ENCODE data around the gene LRRFIP2.

- TF ChIP-seq, protein P1, sequence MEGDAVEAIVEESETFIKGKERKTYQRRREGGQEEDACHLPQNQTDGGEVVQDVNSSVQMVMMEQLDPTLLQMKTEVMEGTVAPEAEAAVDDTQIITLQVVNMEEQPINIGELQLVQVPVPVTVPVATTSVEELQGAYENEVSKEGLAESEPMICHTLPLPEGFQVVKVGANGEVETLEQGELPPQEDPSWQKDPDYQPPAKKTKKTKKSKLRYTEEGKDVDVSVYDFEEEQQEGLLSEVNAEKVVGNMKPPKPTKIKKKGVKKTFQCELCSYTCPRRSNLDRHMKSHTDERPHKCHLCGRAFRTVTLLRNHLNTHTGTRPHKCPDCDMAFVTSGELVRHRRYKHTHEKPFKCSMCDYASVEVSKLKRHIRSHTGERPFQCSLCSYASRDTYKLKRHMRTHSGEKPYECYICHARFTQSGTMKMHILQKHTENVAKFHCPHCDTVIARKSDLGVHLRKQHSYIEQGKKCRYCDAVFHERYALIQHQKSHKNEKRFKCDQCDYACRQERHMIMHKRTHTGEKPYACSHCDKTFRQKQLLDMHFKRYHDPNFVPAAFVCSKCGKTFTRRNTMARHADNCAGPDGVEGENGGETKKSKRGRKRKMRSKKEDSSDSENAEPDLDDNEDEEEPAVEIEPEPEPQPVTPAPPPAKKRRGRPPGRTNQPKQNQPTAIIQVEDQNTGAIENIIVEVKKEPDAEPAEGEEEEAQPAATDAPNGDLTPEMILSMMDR (IDR thresholded peaks at IDR 0.05), result no peak
- no peak for TF ChIP-seq EZH2 (IDR thresholded peaks at IDR 0.05; ENCODE audit: borderline replicate concordance, insufficient read depth, low read depth, low read length, poor library complexity, severe bottlenecking)
Measured at GRCh38 chr3:37194533-37194932, 20.2 kb upstream of the LRRFIP2 start.

Data from B cell (primary cell).